NCI-H345 treated with DMSO at 0.1 percent for 48 hours (cell line): ENCODE measurements around the gene CSF3.

Experiments
- DNase-seq: peaks from one replicate; lab custom pipeline; 2025; ENCODE audit not compliant: unreplicated experiment; lab: John Stamatoyannopoulos, UW

Gene CSF3

GRCh38 chr17:40023590-40024292, 8.5 kb downstream of the CSF3 start:
- no peak for DNase-seq

DNA sequence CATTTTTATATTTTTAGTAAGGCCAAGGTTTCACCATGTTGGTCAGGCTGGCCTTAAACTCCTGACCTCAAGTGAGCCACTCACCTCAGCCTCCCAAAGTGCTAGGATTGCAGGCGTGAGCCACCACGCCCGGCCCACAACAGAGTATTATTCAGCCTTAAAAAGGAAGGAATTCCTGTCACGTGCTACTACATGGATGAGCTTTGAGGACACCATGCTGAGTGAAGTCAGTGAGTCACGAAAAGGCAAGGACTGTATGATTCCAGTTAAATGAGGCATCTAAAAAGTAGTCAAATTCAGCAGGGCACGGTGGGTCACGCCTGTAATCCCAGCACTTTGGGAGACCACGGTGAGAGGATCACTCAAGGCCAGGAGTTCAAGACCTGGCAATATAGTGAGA, 9.7 kb downstream of the CSF3 start:
- no peak for DNase-seq

- DNase-seq: no peak
Observed at GRCh38 chr17:40025559-40025958, 10.3 kb downstream of the CSF3 start.

- no peak for DNase-seq
Observed at GRCh38 chr17:40025991-40026815, 11.0 kb downstream of the CSF3 start.

- peak; percentile 34 for DNase-seq
Observed at GRCh38 chr17:40026816-40027613, 11.8 kb downstream of the CSF3 start.

DNA sequence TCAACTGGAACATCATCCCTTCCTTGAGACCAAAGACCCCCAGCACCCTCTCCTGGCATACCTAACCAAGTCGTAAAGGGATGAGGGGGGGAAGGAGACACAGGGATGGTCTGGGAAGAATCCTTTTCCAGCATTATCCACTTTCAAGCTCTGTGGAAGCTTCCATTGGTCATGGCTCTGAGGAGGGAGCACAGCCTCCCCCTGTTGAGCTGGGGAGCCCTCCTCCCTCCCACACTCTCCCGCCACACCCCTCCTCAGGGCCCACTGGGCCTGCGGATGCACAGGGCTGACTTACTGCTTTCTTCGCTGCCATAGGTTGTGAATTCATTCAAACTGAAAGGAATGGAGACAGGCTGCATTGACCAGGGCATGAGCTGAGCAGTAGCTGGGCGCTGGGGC, 12.4 kb downstream of the CSF3 start:
- DNase-seq: no peak

DNA sequence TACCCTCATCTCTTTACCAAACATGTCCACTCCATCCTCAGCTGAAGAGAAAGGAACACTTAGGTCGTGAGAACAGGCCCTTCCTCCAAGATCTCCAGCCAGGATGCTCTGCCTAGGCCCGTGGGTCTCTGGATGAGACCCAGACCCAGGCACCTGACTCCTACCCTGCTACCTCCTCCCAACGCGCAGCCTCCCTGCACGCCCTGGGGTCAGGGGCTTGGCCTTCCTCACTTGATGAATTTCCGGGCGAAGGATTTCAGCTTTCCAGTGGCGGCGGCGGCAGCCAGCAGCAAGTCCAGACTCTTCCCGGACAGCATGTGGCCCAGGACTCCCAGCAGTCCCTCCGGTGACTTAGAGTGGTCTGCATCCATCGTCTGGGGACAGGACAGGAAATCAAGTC, 13.4 kb downstream of the CSF3 start:
- no peak for DNase-seq

- DNase-seq: no peak
Observed at GRCh38 chr17:40031706-40032105, 16.5 kb downstream of the CSF3 start.

DNA sequence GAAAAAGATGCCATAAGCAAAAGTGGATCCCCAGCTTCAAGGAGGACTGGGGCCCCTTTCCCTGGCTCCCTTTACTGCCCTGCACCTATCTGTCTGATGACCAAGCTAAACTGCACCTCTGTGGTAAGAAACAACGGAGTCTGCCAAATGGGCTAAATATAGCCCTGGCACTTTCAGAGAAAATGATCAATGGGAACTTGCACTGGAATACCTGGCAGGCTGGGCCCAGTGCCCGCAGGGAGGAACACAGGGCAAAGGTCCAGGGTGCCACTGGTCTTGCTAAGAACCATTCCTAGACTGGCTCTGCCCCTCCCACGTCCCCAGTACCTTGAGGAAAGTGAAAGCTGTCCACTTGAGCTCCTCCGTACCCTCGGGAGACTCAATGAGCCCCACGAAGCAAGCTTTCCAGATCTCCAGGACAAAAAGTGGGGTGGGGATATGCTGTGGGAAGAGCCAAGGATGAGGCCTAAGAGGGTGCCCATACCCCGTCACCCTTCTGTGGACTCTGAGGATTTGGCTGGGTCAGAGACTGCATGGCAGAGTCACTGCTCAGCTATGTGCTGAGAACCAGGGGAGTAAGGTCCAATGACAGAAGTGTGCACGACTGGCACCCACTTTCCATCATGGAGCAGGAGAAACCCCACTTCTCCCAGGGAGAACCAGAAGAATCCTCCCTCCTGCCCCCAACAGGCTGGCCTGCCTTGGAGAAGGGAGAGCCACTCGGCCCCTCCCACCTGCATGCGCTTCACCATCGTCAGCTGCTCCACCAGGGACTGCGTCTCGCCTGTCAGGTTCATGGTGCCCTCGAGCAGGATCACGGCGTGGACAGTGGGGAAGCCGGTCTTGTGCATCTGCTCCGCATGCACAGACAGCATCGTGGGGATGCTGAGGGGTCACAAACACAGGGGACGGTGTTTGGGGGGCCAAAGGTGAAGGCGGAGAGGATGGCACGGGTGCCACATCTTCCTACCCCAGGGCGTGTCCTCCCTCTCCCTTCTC, 17.4 kb downstream of the CSF3 start:
- no peak for DNase-seq

- no peak for DNase-seq
Observed at GRCh38 chr17:40033339-40033738, 18.1 kb downstream of the CSF3 start.

DNA sequence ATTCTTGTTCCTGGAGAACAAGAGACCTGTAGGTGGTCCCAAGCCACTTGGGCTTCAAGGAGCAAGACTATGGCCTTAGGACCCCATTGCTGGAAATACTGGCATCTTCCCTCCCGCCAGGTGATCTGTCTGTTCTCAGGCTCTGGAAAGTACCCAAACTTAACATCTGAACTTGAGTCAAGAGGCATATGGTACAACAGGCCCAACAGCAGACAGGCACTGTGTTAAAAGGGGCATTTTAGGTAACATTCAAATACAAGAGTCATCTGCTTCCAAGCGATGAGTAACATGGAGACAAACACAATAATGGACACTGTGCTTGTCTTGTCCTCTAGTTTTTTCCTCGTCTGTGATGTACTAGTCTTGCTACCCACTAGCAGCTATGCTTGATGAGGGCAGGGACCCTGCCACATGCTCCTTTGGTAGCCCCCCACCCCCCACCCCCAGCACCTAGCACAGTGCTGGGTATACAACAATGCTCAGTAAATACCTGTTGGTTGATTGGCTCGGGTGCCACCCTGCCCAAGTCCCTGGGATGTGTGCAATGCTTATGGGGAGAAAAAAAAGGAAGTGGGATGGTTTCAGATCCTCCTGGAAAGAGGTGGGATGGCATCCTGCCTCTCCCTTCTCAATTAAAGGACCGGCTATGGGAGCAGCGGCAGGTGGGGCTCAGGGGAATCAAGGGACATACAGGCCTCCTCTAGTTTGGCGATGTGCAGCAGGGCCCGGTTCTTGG, 19.4 kb downstream of the CSF3 start:
- DNase-seq: no peak

GRCh38 chr17:40035162-40035559, 19.9 kb downstream of the CSF3 start:
- no peak for DNase-seq

GRCh38 chr17:40038882-40039513, 23.8 kb downstream of the CSF3 start:
- DNase-seq: no peak

- no peak for DNase-seq
Observed at GRCh38 chr17:40041196-40041595, 26.0 kb downstream of the CSF3 start.

- DNase-seq: no peak
Observed at GRCh38 chr17:40056379-40057015, 41.3 kb downstream of the CSF3 start.

DNA sequence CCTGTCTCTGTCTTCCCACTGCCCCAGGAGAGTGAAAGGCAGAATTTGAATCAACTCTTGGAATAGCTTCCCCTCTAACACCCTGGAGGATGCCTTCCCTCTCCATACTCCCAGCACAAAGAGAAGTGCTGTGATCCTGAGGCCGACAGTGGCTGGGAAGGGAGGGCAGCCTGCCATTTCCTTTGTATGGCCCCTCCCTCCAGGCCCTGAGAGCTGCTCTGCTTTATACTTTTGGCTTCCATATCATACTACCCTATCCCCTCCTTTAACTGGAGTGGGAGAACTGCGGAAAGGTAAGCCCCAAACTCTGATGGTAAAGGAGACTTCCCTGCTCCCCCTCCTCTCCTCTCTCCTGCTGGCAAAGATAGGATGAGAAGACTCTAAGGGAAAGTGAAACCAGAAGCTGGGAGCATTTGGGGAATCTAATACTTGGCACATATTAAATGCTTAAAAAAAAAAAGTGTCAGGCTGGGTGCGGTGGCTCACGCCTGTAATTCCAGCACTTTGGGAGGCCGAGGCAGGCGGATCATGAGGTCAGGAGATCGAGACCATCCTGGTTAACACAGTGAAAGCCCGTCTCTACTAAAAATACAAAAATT, 43.0 kb downstream of the CSF3 start:
- no peak for DNase-seq

DNA sequence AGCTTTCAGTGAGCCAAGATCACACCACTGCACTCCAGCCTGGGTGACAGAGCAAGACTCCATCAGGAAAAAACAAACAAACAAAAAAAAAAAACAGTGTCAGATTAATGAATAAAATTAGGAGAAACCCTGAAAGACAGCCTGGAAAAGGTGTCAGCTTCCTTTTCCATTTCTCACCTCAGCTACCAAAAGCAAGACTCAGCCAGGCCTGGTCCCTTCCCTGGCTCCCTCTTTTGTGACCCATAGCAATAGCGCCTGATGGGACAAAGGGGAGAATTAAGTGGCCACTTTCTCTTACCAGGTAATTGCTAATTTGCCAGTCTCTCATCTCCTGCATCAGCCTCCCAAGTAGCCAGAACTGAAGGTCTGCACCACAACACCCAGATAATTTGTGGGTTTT, 43.6 kb downstream of the CSF3 start:
- no peak for DNase-seq

- DNase-seq: no peak
Observed at GRCh38 chr17:40059729-40060475, 44.7 kb downstream of the CSF3 start.
